OCI-LY1 (cell line): ENCODE data around the gene C1QTNF6.

ENCODE experiments used
- H2AFZ ChIP-seq: fragments of 200-600 bp; sonication (generic), shearing (Covaris generic); 2 replicates; pipeline ENCODE4 v1.6.0; 2014; ENCODE audit warnings: antibody characterized with exemption, mild to moderate bottlenecking, low read length
- H3F3A ChIP-seq: fragments of 200-600 bp; sonication (generic), shearing (Covaris generic); 2 replicates; pipeline ENCODE4 v1.6.0; 2014; ENCODE audit warnings: mild to moderate bottlenecking, antibody characterized with exemption, low read length, moderate library complexity; ENCODE audit not compliant: insufficient read depth
- H3K27ac ChIP-seq: fragments of 200-600 bp; sonication (generic); 2 replicates; pipeline ENCODE4 v1.5.1; 2014; ENCODE audit warnings: low read length, mixed run types, mild to moderate bottlenecking, low read depth; ENCODE audit not compliant: poor library complexity, severe bottlenecking
- H3K27me3 ChIP-seq: fragments of 200-600 bp; sonication (generic); 2 replicates; pipeline ENCODE4 v1.6.0; 2014; ENCODE audit warnings: antibody characterized with exemption, mild to moderate bottlenecking, low read length, moderate library complexity; ENCODE audit not compliant: insufficient read depth
- H3K36me3 ChIP-seq: fragments of 200-600 bp; sonication (generic); 2 replicates; pipeline ENCODE4 v1.6.1; 2014; ENCODE audit warnings: mild to moderate bottlenecking, antibody characterized with exemption, low read length, moderate library complexity, mixed read lengths; ENCODE audit not compliant: insufficient read depth
- H3K4me1 ChIP-seq: fragments of 200-600 bp; sonication (generic); 2 replicates; pipeline ENCODE4 v1.5.1; 2014; ENCODE audit warnings: mild to moderate bottlenecking, low read length, moderate library complexity; ENCODE audit not compliant: insufficient read depth, severe bottlenecking
- H3K4me2 ChIP-seq: fragments of 200-600 bp; sonication (generic), shearing (Covaris generic); 2 replicates; pipeline ENCODE4 v1.6.1; 2014; ENCODE audit warnings: low read length
- H3K4me3 ChIP-seq: fragments of 200-600 bp; sonication (generic); 2 replicates; pipeline ENCODE4 v1.5.1; 2014; ENCODE audit warnings: low read length, low read depth, mild to moderate bottlenecking, mixed read lengths; ENCODE audit not compliant: poor library complexity, severe bottlenecking
- H3K79me2 ChIP-seq: fragments of 200-600 bp; shearing (Covaris generic); 2 replicates; pipeline ENCODE4 v1.6.1; 2016; ENCODE audit warnings: mixed run types, low read length, mixed read lengths; ENCODE audit not compliant: insufficient read depth
- H3K9ac ChIP-seq: fragments of 200-600 bp; sonication (generic), shearing (Covaris generic); 2 replicates; pipeline ENCODE4 v1.6.1; 2014; ENCODE audit warnings: mild to moderate bottlenecking, low read length, mixed read lengths
- H3K9me2 ChIP-seq: fragments of 200-600 bp; sonication (generic), shearing (Covaris generic); 2 replicates; pipeline ENCODE4 v1.6.1; 2014; ENCODE audit warnings: low read depth, mild to moderate bottlenecking, low read length, mixed read lengths
- H3K9me3 ChIP-seq: fragments of 200-600 bp; shearing (Covaris generic); 2 replicates; pipeline ENCODE4 v1.6.1; 2014; ENCODE audit warnings: low read length, mixed read lengths
- H4K20me1 ChIP-seq: fragments of 200-600 bp; sonication (generic), shearing (Covaris generic); 2 replicates; pipeline ENCODE4 v1.6.0; 2016; ENCODE audit warnings: mild to moderate bottlenecking, low read length; ENCODE audit not compliant: insufficient read depth
- EZH2 ChIP-seq: fragments of 200-600 bp; sonication (generic), shearing (Covaris generic); IDR thresholded peaks from 2 replicates; pipeline ENCODE4 v1.8.0; 2017; ENCODE audit warnings: borderline replicate concordance, mixed run types, mild to moderate bottlenecking, antibody characterized with exemption, low read length, moderate library complexity, mixed read lengths
- TF ChIP-seq, protein P1 (sequence below): fragments of 200-600 bp; sonication (generic), shearing (Covaris generic); IDR thresholded peaks from 2 replicates; pipeline ENCODE4 v1.5.1; 2017; ENCODE audit warnings: mild to moderate bottlenecking, antibody characterized with exemption, low read length, moderate library complexity, mixed read lengths

Gene C1QTNF6

DNA sequence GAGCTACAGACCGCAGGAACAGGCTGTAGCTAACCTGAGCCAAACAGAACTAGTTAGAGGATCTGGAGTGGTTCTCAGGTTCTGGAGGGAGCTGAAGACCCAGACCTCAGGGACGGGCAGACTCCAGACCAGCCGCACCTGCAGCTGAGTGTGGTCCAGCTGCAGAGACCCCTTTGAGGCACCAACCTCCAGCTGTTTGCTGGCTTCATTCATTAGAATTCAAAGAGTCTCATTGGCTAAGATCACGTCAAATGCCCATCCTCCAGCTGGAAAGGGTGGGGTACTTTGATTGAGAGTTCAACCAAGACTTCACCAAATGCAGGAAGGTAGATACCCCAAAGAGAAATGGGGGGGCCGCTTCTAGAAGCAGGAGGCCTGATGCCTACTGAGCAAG is 25.0 kb downstream of the C1QTNF6 start:
- no peak overlapping the region for H3K4me2 ChIP-seq

DNA sequence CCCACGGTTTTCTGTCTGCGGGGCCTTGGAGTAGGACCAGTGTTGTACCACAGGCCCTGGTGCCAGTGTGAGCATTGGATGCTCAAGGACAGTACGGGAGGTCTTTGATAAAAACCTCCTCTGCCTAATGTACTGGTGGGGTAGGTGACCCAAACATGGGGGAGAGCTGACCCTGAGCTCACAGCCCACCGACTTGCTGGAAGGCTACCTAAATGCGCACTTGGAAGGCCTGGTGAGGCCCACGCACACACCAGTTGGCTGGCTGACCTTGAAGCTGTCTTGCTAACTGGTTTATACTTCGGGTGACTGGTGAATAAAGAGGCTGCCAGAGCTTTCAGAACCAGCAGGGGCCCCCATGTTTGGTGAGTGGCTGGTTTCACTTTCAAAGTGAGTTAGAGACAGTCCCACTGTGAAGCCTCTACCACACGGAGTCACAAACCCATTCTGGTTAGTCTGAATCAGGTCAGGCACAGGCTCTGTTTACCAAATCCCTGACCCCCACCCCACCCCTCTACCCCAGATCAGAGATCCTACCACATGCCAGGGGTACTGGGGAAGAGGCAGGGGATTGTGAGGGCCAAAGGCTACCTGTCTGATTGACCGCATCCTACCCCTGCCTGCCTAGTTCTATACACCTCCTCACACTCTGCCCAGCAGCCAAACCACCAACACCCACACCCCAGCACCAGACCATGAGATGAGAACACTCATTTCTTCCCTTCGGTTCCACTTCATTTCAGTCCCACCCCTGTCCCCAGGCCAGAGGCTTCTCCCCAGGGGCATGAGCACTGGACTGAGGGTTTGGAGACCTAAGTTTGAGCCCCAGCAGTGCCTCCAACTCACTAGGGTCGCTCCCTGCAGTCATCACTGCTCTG is 25.6 kb downstream of the C1QTNF6 start:
- no peak overlapping the region for H3K4me2 ChIP-seq
- peaks cover 8% of the 10 kb centered on the region for H3K9me3 ChIP-seq
- no peak overlapping the region for H3K9ac ChIP-seq
- H3K9me2 ChIP-seq: no peaks in the 10 kb centered on the region
- peaks cover 23% of the 10 kb centered on the region; the same call in 1 of the 2 replicates for H3K27me3 ChIP-seq
- H3K4me3 ChIP-seq: no peak overlapping the region
- no peaks in the 10 kb centered on the region for H4K20me1 ChIP-seq
- H3K4me1 ChIP-seq: no peaks in the 10 kb centered on the region
- H3K27ac ChIP-seq: no peak overlapping the region
- H3K36me3 ChIP-seq: peaks cover 6% of the 10 kb centered on the region; the same call in 1 of the 2 replicates
- TF ChIP-seq, protein P1, sequence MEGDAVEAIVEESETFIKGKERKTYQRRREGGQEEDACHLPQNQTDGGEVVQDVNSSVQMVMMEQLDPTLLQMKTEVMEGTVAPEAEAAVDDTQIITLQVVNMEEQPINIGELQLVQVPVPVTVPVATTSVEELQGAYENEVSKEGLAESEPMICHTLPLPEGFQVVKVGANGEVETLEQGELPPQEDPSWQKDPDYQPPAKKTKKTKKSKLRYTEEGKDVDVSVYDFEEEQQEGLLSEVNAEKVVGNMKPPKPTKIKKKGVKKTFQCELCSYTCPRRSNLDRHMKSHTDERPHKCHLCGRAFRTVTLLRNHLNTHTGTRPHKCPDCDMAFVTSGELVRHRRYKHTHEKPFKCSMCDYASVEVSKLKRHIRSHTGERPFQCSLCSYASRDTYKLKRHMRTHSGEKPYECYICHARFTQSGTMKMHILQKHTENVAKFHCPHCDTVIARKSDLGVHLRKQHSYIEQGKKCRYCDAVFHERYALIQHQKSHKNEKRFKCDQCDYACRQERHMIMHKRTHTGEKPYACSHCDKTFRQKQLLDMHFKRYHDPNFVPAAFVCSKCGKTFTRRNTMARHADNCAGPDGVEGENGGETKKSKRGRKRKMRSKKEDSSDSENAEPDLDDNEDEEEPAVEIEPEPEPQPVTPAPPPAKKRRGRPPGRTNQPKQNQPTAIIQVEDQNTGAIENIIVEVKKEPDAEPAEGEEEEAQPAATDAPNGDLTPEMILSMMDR: no peak
- TF ChIP-seq EZH2: no peak
- no peaks in the 10 kb centered on the region for H3F3A ChIP-seq
- no peak overlapping the region for H2AFZ ChIP-seq
- H3K79me2 ChIP-seq: no peaks in the 10 kb centered on the region

More for the DNA sequence above, 25.0 kb downstream of the C1QTNF6 start:
- Histone ChIP-seq H3K9ac (no peak overlapping the region), H3K27ac (no peak overlapping the region), H3K9me2 (no peaks in the 10 kb centered on the region), H3K4me1 (no peaks in the 10 kb centered on the region), H3K4me3 (no peak overlapping the region), H3K79me2 (no peaks in the 10 kb centered on the region), H3F3A (no peaks in the 10 kb centered on the region), H3K27me3 (peaks cover 23% of the 10 kb centered on the region; the same call in 1 of the 2 replicates), H3K36me3 (peaks cover 6% of the 10 kb centered on the region; the same call in 1 of the 2 replicates), H2AFZ (no peak overlapping the region), H3K9me3 (peaks cover 8% of the 10 kb centered on the region), H4K20me1 (no peaks in the 10 kb centered on the region)
- TF ChIP-seq, protein P1: no peak
- no peak for TF ChIP-seq EZH2

DNA sequence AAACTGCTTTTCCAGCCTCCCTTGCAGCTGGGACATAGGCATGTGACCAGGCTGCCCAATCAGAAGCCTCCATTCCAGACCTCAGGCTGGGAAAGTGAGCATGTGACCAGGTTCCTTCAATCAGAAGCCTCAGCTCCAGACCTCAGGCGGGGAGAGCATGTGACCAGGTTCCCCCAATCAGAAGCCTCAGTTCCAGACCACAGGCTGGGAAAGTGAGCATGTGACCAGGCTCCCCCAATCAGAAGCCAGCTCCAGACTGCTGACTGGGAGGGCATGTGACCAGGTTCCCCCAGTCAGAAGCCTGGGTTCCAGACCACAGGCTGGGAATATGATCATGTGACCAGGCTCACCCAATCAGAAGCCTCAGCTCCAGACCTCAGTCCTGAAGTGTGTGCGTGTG is 26.6 kb downstream of the C1QTNF6 start:
- Histone ChIP-seq H3K4me2 (no peak overlapping the region), H3K36me3 (peaks cover 6% of the 10 kb centered on the region; the same call in 1 of the 2 replicates), H3K27ac (no peak overlapping the region), H3K79me2 (no peaks in the 10 kb centered on the region), H3K4me3 (no peak overlapping the region), H3K9ac (no peak overlapping the region), H4K20me1 (no peaks in the 10 kb centered on the region), H3K9me3 (peaks cover 8% of the 10 kb centered on the region), H3K27me3 (peaks cover 23% of the 10 kb centered on the region; the same call in 1 of the 2 replicates), H3K9me2 (no peaks in the 10 kb centered on the region), H3F3A (no peaks in the 10 kb centered on the region), H2AFZ (no peak overlapping the region), H3K4me1 (no peaks in the 10 kb centered on the region)
- TF ChIP-seq, protein P1: no peak
- TF ChIP-seq EZH2: no peak
